Measurements from ENCODE around the gene CYP24A1. TPM values are rescaled to one million over a fixed set of nuclear protein-coding genes. Genes with fewer than 3 reads are reported as not detected.

The CYP24A1 gene
- polyA plus RNA-seq, 1 of the 3 experiments (the other 2 are of a cell fraction), result 8.8 TPM

GRCh38 chr20:54170026-54170471 lies 3.7 kb downstream of the CYP24A1 start (continued):
- TF ChIP-seq, protein P1, sequence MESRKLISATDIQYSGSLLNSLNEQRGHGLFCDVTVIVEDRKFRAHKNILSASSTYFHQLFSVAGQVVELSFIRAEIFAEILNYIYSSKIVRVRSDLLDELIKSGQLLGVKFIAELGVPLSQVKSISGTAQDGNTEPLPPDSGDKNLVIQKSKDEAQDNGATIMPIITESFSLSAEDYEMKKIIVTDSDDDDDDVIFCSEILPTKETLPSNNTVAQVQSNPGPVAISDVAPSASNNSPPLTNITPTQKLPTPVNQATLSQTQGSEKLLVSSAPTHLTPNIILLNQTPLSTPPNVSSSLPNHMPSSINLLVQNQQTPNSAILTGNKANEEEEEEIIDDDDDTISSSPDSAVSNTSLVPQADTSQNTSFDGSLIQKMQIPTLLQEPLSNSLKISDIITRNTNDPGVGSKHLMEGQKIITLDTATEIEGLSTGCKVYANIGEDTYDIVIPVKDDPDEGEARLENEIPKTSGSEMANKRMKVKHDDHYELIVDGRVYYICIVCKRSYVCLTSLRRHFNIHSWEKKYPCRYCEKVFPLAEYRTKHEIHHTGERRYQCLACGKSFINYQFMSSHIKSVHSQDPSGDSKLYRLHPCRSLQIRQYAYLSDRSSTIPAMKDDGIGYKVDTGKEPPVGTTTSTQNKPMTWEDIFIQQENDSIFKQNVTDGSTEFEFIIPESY (IDR thresholded peaks at IDR 0.05; ENCODE audit: borderline replicate concordance, low read depth), result no peak
- no peak for TF ChIP-seq FOXJ3 (CRISPR knock-in tag; IDR thresholded peaks at IDR 0.05)
- TF ChIP-seq RFX5 (IDR thresholded peaks at IDR 0.05; ENCODE audit: low read length), result no peak
- no peak for TF ChIP-seq RXRA (IDR thresholded peaks at IDR 0.05; ENCODE audit: borderline replicate concordance, low read depth)
- no peak for TF ChIP-seq NRF1 (IDR thresholded peaks at IDR 0.05; ENCODE audit: low read depth, low read length)
- TF ChIP-seq JUND (IDR thresholded peaks at IDR 0.05), result no peak

DNA sequence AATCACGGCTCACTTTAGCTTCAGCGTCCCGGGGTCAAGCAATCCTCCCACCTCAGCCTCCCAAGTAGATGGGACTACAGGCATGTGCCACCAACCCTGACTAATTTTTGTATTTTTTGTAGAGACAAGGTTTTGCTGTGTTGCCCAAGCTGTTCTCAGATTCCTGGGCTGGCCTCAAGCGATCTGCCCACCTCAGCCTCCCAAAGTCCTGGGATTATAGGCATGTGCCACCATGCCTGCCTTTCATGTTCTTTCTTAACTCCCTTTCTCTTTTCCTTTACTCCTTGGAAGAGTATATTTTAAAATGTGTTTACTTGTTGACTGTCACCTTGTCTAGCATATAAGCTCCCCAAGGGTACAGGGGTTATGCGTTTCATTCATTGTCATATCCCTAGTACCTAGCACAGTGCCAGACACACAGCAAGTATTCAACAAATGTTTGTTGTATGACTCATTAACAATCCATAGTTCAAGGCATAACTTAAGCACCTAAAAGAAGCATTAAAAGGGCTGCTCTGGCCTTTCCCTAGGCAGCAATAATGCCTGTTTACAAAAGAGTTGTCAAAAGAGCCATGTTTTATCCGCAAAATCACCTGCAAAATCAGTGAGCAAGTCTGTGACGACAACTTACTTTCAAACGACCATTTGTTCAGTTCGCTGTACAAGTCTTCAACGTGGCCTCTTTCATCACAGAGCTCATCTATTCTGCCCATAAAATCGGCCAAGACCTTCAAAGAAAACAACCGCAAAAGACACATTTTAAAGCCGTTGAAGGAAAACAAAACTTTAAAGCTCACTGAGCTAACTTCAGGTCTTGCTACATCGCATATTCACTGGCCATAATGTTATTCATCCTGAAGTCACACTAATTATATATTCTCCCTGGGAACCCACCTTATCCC lies 4.6 kb downstream of the CYP24A1 start:
- CTCF ChIA-PET, result interaction anchor here (0.8 to 2.5 kb wide), 5 partner anchors 9 to 66 kb away, joined by 3 to 14 read pairs (median 6); partner anchors contain the start of gene PFDN4
- no peaks in the 10 kb centered on the region for H3K9me2 ChIP-seq
- no peak overlapping the region for H3K9ac ChIP-seq
- peaks cover 15% of the 10 kb centered on the region for H3F3A ChIP-seq (replicated peaks; ENCODE audit: insufficient read depth)
- peaks cover 19% of the 10 kb centered on the region; the same call in 1 of the 2 replicates for H3K27me3 ChIP-seq (ENCODE audit: insufficient read depth)
- TF ChIP-seq FOXJ3 (CRISPR knock-in tag; IDR thresholded peaks at IDR 0.05) (no peak), TEAD4 (IDR thresholded peaks at IDR 0.05; ENCODE audit: borderline replicate concordance, insufficient read depth) (no peak), FOXM1 (IDR thresholded peaks at IDR 0.05; ENCODE audit: low read depth) (no peak), JUND (IDR thresholded peaks at IDR 0.05) (no peak), ELF1 (IDR thresholded peaks at IDR 0.05) (no peak), TAF1 (IDR thresholded peaks at IDR 0.05; ENCODE audit: borderline replicate concordance, low read depth, low read length) (no peak), MEF2A (IDR thresholded peaks at IDR 0.05; ENCODE audit: borderline replicate concordance, low read depth) (no peak), SIN3A (IDR thresholded peaks at IDR 0.05; ENCODE audit: borderline replicate concordance, low read depth, low read length) (no peak), MAX (IDR thresholded peaks at IDR 0.05; ENCODE audit: low read depth) (no peak), CHD2 (IDR thresholded peaks at IDR 0.05; ENCODE audit: low read length, partially characterized antibody) (no peak), MXI1 (IDR thresholded peaks at IDR 0.05; ENCODE audit: low read depth, low read length) (no peak)
- H3K4me1 ChIP-seq (ENCODE audit: control insufficient read depth in 1 of 2, insufficient read depth in 2 of 2, low read depth in 1 of 2, low read length in 1 of 2), result peaks cover 10 to 12% of the 10 kb centered on the region in 2 experiments; a peak in 2 of 4 replicates
- no peak for DNase-seq
- H3K9me3 ChIP-seq, result no peaks in the 10 kb centered on the region
- POLR2A ChIA-PET, result no interaction called here
- no peaks in the 10 kb centered on the region for H4K20me1 ChIP-seq (ENCODE audit: insufficient read depth)
- H3K79me2 ChIP-seq (ENCODE audit: insufficient read depth), result no peaks in the 10 kb centered on the region
- no peak overlapping the region for H3K4me2 ChIP-seq
- WGBS (ENCODE audit: low lambda C conversion rate), result 32% methylated on average over 14 of the region's 14 CpGs
- no peak overlapping the region for H3K4me3 ChIP-seq (ENCODE audit: low read depth in 2 of 2, low read length in 1 of 2)
- no peaks in the 10 kb centered on the region for H3K36me3 ChIP-seq (replicated peaks in 1 of 2; ENCODE audit: control insufficient read depth in 1 of 2, insufficient read depth in 2 of 2, low read length in 1 of 2)
- H3K27ac ChIP-seq (ENCODE audit: low read depth in 2 of 2, low read length in 1 of 2), result no peak overlapping the region
- H2AFZ ChIP-seq (ENCODE audit: low read depth), result no peak overlapping the region

Data from SK-N-SH (cell line).